Heart right ventricle (tissue), 16 donors: ENCODE measurements around the gene TNK2. TPM values are rescaled to one million over a fixed set of nuclear protein-coding genes. Genes with fewer than 3 reads are reported as not detected.
"Not testable (repeated sequence)": the region's sequence is repeated elsewhere in the genome, so short reads cannot be mapped to it uniquely, and the experiment has no call there.

Experiments used
- ATAC-seq, 8 donors: fragments of 200-7000 bp; cut with Tn5 transposase; one replicate each; pipeline ENCODE4 v1.9.1; 2020; ENCODE audit warnings: mild to moderate bottlenecking in 8 of 8, moderate library complexity in 8 of 8, moderate number of reproducible peaks in 1 of 8
- DNase-seq, 2 donors: peaks; one replicate each; pipeline ENCODE4 v3.0.0-alpha.2; 2020
- H3K27ac ChIP-seq, 10 donors: fragments of 200-600 bp; sonication (generic) in 2 of 10; one replicate each; pipeline versions ENCODE4 v1.5.0 to v1.8.0; 2020 to 2022; ENCODE audit warnings: mild to moderate bottlenecking in 3 of 10
- H3K27me3 ChIP-seq, 7 donors: fragments of 200-600 bp; one replicate each; pipeline ENCODE4 v1.8.0; 2021 to 2022; ENCODE audit warnings: mild to moderate bottlenecking in 2 of 7
- H3K36me3 ChIP-seq, 9 donors: fragments of 200-600 bp; sonication (generic) in 1 of 9; one replicate each; pipeline versions ENCODE4 v1.5.0 to v1.8.0; 2020 to 2022; ENCODE audit warnings: mild to moderate bottlenecking in 2 of 9
- H3K4me1 ChIP-seq, 9 donors: fragments of 200-600 bp; sonication (generic) in 1 of 9; one replicate each; pipeline versions ENCODE4 v1.5.0 to v1.8.0; 2020 to 2022; ENCODE audit warnings: mild to moderate bottlenecking in 4 of 9
- H3K4me3 ChIP-seq, 10 donors: fragments of 200-600 bp; sonication (generic) in 2 of 10; one replicate each; pipeline versions ENCODE4 v1.5.0 to v1.8.0; 2020 to 2022; ENCODE audit warnings: mild to moderate bottlenecking in 7 of 10, moderate library complexity in 2 of 10
- H3K9me3 ChIP-seq, 11 donors: fragments of 200-600 bp in 10 of 11; sonication (generic) in 2 of 11; one replicate each; pipeline versions ENCODE4 v1.5.0 to v1.8.0; 2013 to 2022; ENCODE audit warnings: mild to moderate bottlenecking in 2 of 11, control low read depth in 1 of 11, moderate library complexity in 1 of 11
- WGBS, 2 donors: extraction: QIAGEN DNeasy Blood & Tissue Kit; methylation state at CpG; one replicate each; pipeline ENCODE4 v1.1.7; 2013; ENCODE audit warnings: inconsistent platforms in 1 of 2; 5-methylcytosine and 5-hydroxymethylcytosine counted together
- intact Hi-C, 10 donors: fragments of 100-400 bp; cut with DNase I; formaldehyde crosslinking; loops; one replicate each; pipeline versions ENCODE4 v1.11.1 to v1.14.2; 2022
- polyA plus RNA-seq, 2 donors: library from polyadenylated mRNA; stranded (reverse); fragments of 200-250 nt; gene quantifications; one replicate each; pipeline ENCODE4 v1.2.3, GENCODE V29; 2013
- total RNA-seq, 10 donors: library from RNA; stranded (reverse); fragmentation: NEBNext Ultra II Directional in 3 of 10; extraction: Animal tissue kit (Norgen Biotek cat#: 25700) in 3 of 10; gene quantifications; one replicate each; pipeline versions ENCODE4 v1.2.1 to v1.2.4, GENCODE V29; 2021 to 2023
- TF ChIP-seq, protein P1 (sequence below), 9 donors: fragments of 200-600 bp; sonication (generic) in 2 of 9; IDR thresholded peaks; one replicate each; pipeline versions ENCODE4 v1.5.0 to v1.8.0; 2021 to 2022; ENCODE audit warnings: antibody characterized with exemption in 9 of 9, mild to moderate bottlenecking in 5 of 9, moderate library complexity in 1 of 9
- donor health status: Arrhythmogenic right ventricular cardiomyopathy.
- donor health status: ischemic (EF 13 %, LVEDD 7.1; RV severe dilation, severe dysfunction).
- donor health status: healthy with polysubstance abuse.
- donor health status: DM: no; HTN: yes; CAD: no.
- donor health status: DM: no; HTN: no; CAD: no.
- donor health status: ischemic (EF 25% LVEDD 6.9; RV normal size, moderate dysfunction).
- donor health status: ischemic (EF 25% LVEDD 5.7; RV mildly dilated, moderate dysfunction).
- donor health status: healthy.
- donor health status: DM: yes; HTN: yes; CAD: no.
- donor health status: Ischemic cardiomyopathy.
- donor health status: ischemic (EF 35%, LVEDD 5.7; RV mildly dilated, moderate dysfunction).
- donor health status: nonischemic (EF 11% LVEDD 7.7; RV severe dilation, severe dysfunction).
- donor health status: DM: yes; HTN: yes; CAD: no.
- donor health status: PGD.
- donor health status: ischemic (EF 29% LVEDD 5.4; RV normal size, mild dysfunction).
- donor health status: nonischemic (EF 23%, LVEDD 6.1; RV moderate dilation, normal function).

The TNK2 gene
- total and polyA plus RNA-seq, 12 donors, result 17.6 to 48.3 (median 32.5) TPM

GRCh38 chr3:195872097-195872496, 36.3 kb downstream of the TNK2 start:
- WGBS, 2 donors, result 95 to 97% methylated on average over 24 to 28 of the region's 28 CpGs
- intact Hi-C loops, result no loop called here
- TF ChIP-seq, protein P1, sequence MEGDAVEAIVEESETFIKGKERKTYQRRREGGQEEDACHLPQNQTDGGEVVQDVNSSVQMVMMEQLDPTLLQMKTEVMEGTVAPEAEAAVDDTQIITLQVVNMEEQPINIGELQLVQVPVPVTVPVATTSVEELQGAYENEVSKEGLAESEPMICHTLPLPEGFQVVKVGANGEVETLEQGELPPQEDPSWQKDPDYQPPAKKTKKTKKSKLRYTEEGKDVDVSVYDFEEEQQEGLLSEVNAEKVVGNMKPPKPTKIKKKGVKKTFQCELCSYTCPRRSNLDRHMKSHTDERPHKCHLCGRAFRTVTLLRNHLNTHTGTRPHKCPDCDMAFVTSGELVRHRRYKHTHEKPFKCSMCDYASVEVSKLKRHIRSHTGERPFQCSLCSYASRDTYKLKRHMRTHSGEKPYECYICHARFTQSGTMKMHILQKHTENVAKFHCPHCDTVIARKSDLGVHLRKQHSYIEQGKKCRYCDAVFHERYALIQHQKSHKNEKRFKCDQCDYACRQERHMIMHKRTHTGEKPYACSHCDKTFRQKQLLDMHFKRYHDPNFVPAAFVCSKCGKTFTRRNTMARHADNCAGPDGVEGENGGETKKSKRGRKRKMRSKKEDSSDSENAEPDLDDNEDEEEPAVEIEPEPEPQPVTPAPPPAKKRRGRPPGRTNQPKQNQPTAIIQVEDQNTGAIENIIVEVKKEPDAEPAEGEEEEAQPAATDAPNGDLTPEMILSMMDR (IDR thresholded peaks at IDR 0.05), result no peak
- no peaks in the 10 kb centered on the region for H3K9me3 ChIP-seq
- ATAC-seq (no peak), DNase-seq (no peak)
- no peak overlapping the region for H3K27ac ChIP-seq
- H3K36me3 ChIP-seq, result peaks cover 0 to 85% (median 6%) of the 10 kb centered on the region in 9 donors
- H3K27me3 ChIP-seq, result no peaks in the 10 kb centered on the region
- no peaks in the 10 kb centered on the region for H3K4me1 ChIP-seq
- H3K4me3 ChIP-seq, result no peak overlapping the region

DNA sequence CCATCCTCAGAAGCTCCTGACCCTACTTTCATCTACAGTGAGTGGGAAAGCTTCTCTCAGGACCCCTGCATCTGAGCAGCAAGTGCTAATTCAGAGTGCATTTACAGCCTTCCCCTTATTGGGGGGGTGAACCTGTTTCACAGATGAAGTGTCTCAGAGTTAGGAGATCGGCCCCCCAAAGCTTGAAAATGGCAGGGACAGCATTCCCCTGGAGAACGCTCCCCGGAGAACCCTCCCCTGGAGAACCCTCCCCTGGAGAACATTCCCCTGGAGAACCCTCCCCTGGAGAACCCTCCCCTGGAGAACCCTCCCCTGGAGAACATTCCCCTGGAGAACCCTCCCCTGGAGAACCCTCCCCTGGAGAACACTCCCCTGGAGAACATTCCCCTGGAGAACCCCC, 36.7 kb downstream of the TNK2 start:
- H3K4me3 ChIP-seq, H3K27me3 ChIP-seq, H3K4me1 ChIP-seq, DNase-seq, H3K27ac ChIP-seq, ATAC-seq, intact Hi-C loops, H3K9me3 ChIP-seq: not testable (repeated sequence)
- 95 to 97% methylated on average over 3 of the region's 3 CpGs for WGBS, 2 donors
- H3K36me3 ChIP-seq, result peaks cover 0 to 85% (median 6%) of the 10 kb centered on the region in 9 donors

DNA sequence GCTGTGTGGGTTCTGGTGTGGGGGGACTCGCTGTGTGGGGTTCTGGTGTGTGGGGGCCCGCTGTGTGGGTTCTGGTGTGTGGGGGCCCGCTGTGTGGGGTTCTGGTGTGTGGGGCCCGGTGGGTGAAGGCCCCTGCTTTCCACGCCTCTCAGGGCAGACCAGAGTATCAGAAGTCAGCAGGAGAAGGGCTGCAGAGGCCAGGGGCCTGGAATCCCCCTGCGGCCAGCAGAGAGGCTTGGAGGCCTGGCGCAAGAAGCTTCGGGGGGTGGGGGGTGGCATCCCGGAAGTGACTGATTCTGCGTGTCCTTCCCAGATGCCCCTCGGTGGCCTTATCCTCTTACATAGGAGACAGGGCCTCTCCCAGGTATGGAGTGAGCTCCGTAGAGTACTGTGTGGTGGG, 37.4 kb downstream of the TNK2 start:
- peaks cover 0 to 85% (median 6%) of the 10 kb centered on the region in 9 donors for H3K36me3 ChIP-seq
- H3K27ac ChIP-seq, result no peak overlapping the region
- no peak overlapping the region for H3K4me3 ChIP-seq
- WGBS, 2 donors, result 93 to 98% methylated on average over 12 of the region's 12 CpGs
- ATAC-seq, result no peak
- H3K27me3 ChIP-seq, result no peaks in the 10 kb centered on the region
- TF ChIP-seq, protein P1 (IDR thresholded peaks at IDR 0.05), result no peak
- H3K4me1 ChIP-seq, result no peaks in the 10 kb centered on the region
- H3K9me3 ChIP-seq, result no peaks in the 10 kb centered on the region
- no peak for DNase-seq
- intact Hi-C loops, result no loop called here

GRCh38 chr3:195870442-195870841, 37.9 kb downstream of the TNK2 start:
- H3K4me3 ChIP-seq, result no peak overlapping the region
- H3K27me3 ChIP-seq, result no peaks in the 10 kb centered on the region
- no peak for DNase-seq
- TF ChIP-seq, protein P1 (IDR thresholded peaks at IDR 0.05), result no peak
- peaks cover 0 to 84% (median 6%) of the 10 kb centered on the region in 9 donors for H3K36me3 ChIP-seq
- WGBS, 2 donors, result 78 to 84% methylated on average over 7 of the region's 7 CpGs
- no peaks in the 10 kb centered on the region for H3K4me1 ChIP-seq
- no peaks in the 10 kb centered on the region for H3K9me3 ChIP-seq
- intact Hi-C loops, result no loop called here
- no peak overlapping the region for H3K27ac ChIP-seq
- no peak for ATAC-seq

DNA sequence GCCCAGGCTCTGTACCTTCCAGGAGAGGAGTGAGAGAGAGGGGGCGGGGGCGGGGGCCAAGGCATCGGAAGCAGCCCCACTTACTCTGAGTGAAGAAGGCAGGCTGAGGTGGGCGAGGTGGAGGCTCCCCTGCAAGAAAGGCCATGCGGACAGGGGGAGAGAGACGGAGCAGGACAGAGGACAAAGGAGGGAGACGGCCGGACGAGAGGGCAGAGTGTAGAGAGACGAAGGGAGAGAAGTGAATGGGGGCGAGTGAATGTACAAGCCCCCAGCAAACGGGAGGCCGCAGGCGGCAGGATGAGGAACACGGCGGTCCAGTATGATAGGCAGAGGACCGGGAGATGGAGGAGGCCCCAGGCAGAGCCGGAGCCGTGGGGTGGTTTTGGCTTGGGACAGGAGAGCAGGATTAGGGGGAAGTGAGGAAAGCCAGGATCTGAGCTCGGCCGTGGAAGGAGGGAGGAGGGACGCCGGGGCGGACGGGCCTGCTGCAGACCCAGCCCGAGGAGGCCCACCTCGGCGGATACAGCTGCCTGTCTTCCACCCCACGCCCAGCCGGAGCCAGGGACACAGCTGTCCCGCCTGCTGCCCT, 38.8 kb downstream of the TNK2 start:
- 87% methylated on average over 31 of the region's 31 CpGs for WGBS, 2 donors
- H3K36me3 ChIP-seq, result peaks cover 0 to 82% (median 6%) of the 10 kb centered on the region in 9 donors
- no peak overlapping the region for H3K4me3 ChIP-seq
- intact Hi-C loops, result no loop called here
- TF ChIP-seq, protein P1 (IDR thresholded peaks at IDR 0.05), result no peak
- DNase-seq, result no peak
- no peaks in the 10 kb centered on the region for H3K27me3 ChIP-seq
- no peaks in the 10 kb centered on the region for H3K9me3 ChIP-seq
- ATAC-seq, result no peak
- H3K4me1 ChIP-seq, result no peaks in the 10 kb centered on the region
- H3K27ac ChIP-seq, result no peak overlapping the region
